Cardiac atrium fibroblast (primary cell): ENCODE results near the gene CXXC1. TPM values are rescaled to one million over a fixed set of nuclear protein-coding genes. Genes with fewer than 3 reads are reported as not detected.

ENCODE experiments used
- total RNA-seq: library from RNA; depleted of rRNA; stranded (reverse); fragments of >200 nt; gene quantifications from 2 replicates; pipeline ENCODE4 v1.2.3, GENCODE V29; 2015

CXXC1 gene
- total RNA-seq = 45.7 and 52.5 TPM in 2 replicates

DNA sequence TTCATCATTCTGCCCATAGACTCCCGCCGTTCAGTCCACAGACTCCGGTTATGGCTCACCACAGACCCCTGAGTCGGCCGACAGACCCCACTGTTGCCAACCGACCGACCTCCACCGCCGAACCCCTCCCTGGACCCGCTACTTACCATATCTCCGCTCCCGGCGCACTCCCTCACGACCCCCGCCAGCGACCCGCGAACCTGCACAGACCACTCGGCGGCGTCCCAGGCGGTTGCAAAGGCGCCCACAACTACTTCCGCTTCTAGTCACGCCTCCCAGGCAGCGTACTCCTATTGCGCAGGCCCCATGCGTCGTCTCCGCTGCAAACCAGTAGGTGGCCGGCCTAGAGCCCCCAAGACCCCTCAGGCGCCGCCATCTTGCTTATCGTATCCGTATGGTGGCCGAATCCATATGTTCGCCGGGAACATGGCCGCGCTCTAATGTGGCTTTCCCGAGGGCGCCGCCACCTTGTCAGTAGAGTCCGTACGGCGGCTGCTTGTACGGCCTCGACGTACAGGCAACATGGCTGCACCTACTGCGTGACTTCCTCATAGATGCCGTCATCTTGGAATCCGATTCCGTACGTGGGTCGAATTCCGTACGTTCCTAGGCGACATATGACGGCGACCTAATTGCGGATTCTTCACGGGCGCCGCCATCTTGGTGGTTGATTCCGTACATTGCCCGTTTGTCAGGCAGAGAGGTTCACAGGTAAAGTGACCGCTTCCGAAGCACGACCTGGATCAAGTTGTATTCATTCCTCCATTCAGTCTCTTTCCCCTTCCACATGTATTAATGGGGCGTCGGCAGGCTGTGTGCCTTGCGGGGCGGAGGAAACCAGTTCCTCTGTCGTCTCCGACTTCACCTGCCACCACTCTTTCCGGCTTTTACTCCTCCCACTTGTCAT lies at the start of gene CXXC1:
CXXC1 (minus strand) TSS at position 252 of the 907 bp plus-strand sequence; CDS start at position 149, 103 bp downstream.

DNA sequence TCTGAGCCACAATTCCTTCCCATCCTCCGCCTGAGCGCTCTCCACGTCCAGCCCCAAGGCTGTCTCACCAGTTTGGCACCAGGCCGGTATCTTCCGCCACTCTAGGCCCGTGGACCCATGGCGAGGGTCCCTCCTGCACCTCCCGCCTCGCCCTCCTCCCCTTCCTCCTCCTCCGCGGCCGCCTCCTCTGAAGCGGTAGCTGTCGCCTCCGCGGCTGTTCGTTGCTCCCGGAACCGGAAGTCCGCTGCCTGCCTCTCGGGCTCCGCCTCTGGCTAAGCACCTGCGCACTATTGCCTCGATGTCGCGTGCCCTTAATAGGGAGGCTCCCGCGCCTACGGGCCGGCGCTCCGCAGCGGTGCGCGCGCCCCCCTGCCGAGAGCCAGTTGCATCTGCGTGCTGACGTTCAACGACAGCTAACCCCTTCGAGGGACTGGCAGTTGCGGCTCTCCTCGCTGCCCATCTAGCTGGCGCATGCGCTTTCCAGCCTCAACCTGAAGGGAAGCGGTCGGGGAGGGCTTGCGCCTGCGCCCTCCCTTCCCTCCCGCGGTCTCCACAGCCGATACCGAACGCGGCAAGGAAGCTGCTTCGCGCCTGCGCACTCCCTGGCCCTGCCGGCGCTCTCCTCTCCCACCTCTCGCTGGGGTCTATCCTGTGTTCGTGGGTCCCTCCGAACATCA lies 6.1 kb downstream of the CXXC1 start, which contains the start of gene MBD1:
MBD1 (minus strand) TSS at position 229 of the 677 bp plus-strand sequence. CDS start 1,531 bp downstream, outside the sequence.

DNA sequence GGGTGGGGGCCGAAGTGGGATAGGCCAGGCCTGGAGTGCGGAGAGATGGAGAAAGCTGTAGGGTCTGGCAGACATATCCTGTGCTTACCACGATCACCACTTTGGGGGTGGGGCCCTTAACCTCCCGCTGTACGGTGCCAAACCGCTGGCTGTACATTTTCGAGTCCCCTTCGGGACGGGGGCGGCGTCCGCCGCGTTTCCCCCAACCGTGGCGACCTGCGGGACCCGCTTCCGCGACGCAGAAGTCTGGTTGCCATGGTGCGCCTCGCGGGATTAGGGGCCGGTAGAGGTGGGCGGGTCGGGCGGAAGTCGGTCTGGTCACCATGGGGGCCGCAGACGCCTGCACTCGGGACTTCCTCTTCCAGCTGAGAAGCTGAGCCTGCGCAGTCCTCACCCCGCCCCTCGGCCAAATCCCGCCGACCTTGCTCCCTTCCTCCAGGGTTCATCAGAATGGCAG lies 21.2 kb downstream of the CXXC1 start, which contains the start of gene CFAP53:
CFAP53 (minus strand) TSS at position 248 of the 457 bp plus-strand sequence; CDS start at position 157, 91 bp downstream.

Other genes starting within 250 kb of the CXXC1 start
- gene MYO5B, start 92.5 kb downstream of the CXXC1 start, total RNA-seq = not detected in 2 replicates
- gene CFAP53, start 21.2 kb downstream of the CXXC1 start, total RNA-seq = not detected in 2 replicates
- 43.7 and 50.7 TPM in 2 replicates for gene MBD1, start 6.2 kb downstream of the CXXC1 start, total RNA-seq
- gene SKA1, start 87.4 kb upstream of the CXXC1 start, total RNA-seq = 2.7 and 5.5 TPM in 2 replicates